ENCODE results near the gene NPAS4. TPM values are rescaled to one million over a fixed set of nuclear protein-coding genes. Genes with fewer than 3 reads are reported as not detected.

The NPAS4 gene
- total and polyA plus RNA-seq, 2 of the 4 experiments (the other 2 are of a cell fraction) = under 0.01 to 0.77 TPM

GRCh38 chr11:66465373-66466224, 44.8 kb downstream of the NPAS4 start (continued):
- TF ChIP-seq MXI1 (IDR thresholded peaks at IDR 0.05; ENCODE audit: borderline replicate concordance, low read depth, low read length) = no peak
- no peak for TF ChIP-seq RAD21 (IDR thresholded peaks at IDR 0.05; ENCODE audit: low read length)
